Right atrium auricular region (tissue), 2 donors: Measurements from ENCODE around the gene HIPK2. TPM values are rescaled to one million over a fixed set of nuclear protein-coding genes. Genes with fewer than 3 reads are reported as not detected.

Experiments
- DNase-seq: peaks from one replicate; pipeline ENCODE4 v3.0.0-alpha.2; 2019; ENCODE audit warnings: low spot score
- H3K27ac ChIP-seq, 2 donors: fragments of 200-600 bp; sonication (generic); 1 replicate in 1 of 2; 2 replicates in 1 of 2; pipeline ENCODE4 v1.5.1; 2016 to 2019
- H3K27me3 ChIP-seq, 2 donors: fragments of 200-600 bp; sonication (generic); one replicate each; pipeline versions ENCODE4 v1.5.1 to v1.6.0; 2017 to 2019
- H3K36me3 ChIP-seq: fragments of 200-600 bp; sonication (generic); one replicate; pipeline ENCODE4 v1.5.1; 2016
- H3K4me1 ChIP-seq, 2 donors: fragments of 200-600 bp; sonication (generic); one replicate each; pipeline versions ENCODE4 v1.5.1 to v1.6.0; 2017 to 2019
- H3K4me3 ChIP-seq, 2 donors: fragments of 200-600 bp; sonication (generic); 1 replicate in 1 of 2; 2 replicates in 1 of 2; pipeline ENCODE4 v1.5.1; 2017 to 2019; ENCODE audit warnings: mild to moderate bottlenecking in 1 of 2, moderate library complexity in 1 of 2
- H3K9me3 ChIP-seq, 2 donors: fragments of 200-600 bp; sonication (generic); one replicate each; pipeline ENCODE4 v1.5.1; 2019
- total RNA-seq, 2 donors: library from RNA; depleted of rRNA; stranded (reverse); fragments of >200 nt; gene quantifications; one replicate each; pipeline ENCODE4 v1.1.0, GENCODE V29; 2016
- TF ChIP-seq, protein P1 (sequence below), 2 donors: fragments of 200-600 bp; sonication (generic); IDR thresholded peaks; one replicate each; pipeline ENCODE4 v1.5.1; 2019; ENCODE audit warnings: antibody characterized with exemption in 2 of 2

Gene HIPK2
- total RNA-seq, 2 donors from 2014 or later: 87.0 to 131 TPM

DNA sequence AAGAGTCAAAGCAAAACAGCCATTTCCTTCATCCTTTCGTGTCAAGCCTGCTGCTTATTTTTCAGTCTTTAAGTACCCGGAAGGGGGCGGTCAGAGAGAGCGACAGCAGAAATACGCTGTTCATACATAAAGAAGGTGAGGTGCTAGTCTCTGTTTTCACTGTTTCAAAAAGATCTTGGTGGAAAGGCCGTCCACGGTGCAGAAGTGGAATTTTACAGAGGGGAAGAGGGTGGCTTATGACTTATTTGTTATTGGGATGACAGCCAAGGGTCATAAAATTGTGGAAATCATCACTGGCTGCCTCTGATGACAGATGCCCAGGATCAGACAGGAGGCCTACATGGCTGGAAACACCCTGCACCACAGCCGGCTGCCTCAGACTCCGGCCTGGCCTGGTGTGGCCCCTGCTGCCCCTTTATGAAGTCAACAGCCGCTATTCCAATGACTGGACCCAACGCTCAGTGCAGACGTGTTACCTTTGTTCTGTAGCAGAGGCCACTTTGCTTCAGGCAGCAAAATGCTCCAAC, 57.0 kb downstream of the HIPK2 start:
- Histone ChIP-seq H3K4me3 (no peak overlapping the region), H3K9me3 (no peaks in the 10 kb centered on the region), H3K4me1 (peaks cover 0 to 55% of the 10 kb centered on the region in 2 donors), H3K27ac (peak overlapping the region; percentile 58 to 69), H3K27me3 (no peaks in the 10 kb centered on the region), H3K36me3 (peaks cover 10% of the 10 kb centered on the region)
- DNase-seq: no peak
- TF ChIP-seq, protein P1, sequence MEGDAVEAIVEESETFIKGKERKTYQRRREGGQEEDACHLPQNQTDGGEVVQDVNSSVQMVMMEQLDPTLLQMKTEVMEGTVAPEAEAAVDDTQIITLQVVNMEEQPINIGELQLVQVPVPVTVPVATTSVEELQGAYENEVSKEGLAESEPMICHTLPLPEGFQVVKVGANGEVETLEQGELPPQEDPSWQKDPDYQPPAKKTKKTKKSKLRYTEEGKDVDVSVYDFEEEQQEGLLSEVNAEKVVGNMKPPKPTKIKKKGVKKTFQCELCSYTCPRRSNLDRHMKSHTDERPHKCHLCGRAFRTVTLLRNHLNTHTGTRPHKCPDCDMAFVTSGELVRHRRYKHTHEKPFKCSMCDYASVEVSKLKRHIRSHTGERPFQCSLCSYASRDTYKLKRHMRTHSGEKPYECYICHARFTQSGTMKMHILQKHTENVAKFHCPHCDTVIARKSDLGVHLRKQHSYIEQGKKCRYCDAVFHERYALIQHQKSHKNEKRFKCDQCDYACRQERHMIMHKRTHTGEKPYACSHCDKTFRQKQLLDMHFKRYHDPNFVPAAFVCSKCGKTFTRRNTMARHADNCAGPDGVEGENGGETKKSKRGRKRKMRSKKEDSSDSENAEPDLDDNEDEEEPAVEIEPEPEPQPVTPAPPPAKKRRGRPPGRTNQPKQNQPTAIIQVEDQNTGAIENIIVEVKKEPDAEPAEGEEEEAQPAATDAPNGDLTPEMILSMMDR (IDR thresholded peaks at IDR 0.05): no peak

- Histone ChIP-seq H3K4me3 (no peak overlapping the region), H3K27ac (peak overlapping the region; percentile 58 to 69), H3K27me3 (no peaks in the 10 kb centered on the region), H3K36me3 (peaks cover 16% of the 10 kb centered on the region), H3K4me1 (peaks cover 0 to 50% of the 10 kb centered on the region in 2 donors), H3K9me3 (no peaks in the 10 kb centered on the region)
- DNase-seq: no peak
- TF ChIP-seq, protein P1 (IDR thresholded peaks at IDR 0.05): no peak
Observed at GRCh38 chr7:139720186-139720585, 57.6 kb downstream of the HIPK2 start.

GRCh38 chr7:139718859-139719258, 58.9 kb downstream of the HIPK2 start:
- Histone ChIP-seq H3K4me3 (no peak overlapping the region), H3K4me1 (peaks cover 0 to 55% of the 10 kb centered on the region in 2 donors), H3K27me3 (no peaks in the 10 kb centered on the region), H3K9me3 (no peaks in the 10 kb centered on the region), H3K27ac (peak overlapping the region in 1 of 2 donors; percentile 3), H3K36me3 (peaks cover 29% of the 10 kb centered on the region)
- DNase-seq: no peak
- TF ChIP-seq, protein P1 (IDR thresholded peaks at IDR 0.05): no peak

DNA sequence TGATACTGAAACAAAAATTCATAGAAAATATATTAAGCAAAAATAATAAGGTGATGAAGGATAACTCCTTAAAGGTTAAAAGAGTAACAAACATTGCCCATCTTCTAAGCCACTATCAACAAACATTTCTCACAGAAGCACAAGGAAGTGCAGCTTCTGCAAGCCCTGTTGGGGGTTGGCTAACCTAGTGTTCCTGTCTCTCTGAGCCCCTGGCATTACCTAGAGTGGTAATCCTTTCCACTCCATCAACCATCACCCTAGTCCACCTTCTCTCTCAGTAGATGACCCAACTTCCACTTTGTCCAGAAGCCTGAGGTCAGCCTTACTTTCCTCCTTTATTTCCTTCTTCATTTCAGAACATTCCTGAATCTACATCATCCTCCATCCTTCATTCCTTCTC, 59.7 kb downstream of the HIPK2 start:
- Histone ChIP-seq H3K4me3 (no peak overlapping the region), H3K9me3 (no peaks in the 10 kb centered on the region), H3K27ac (no peak overlapping the region), H3K4me1 (peaks cover 0 to 55% of the 10 kb centered on the region in 2 donors), H3K27me3 (no peaks in the 10 kb centered on the region), H3K36me3 (peaks cover 37% of the 10 kb centered on the region)
- DNase-seq: no peak
- TF ChIP-seq, protein P1 (IDR thresholded peaks at IDR 0.05): no peak

- Histone ChIP-seq H3K9me3 (no peaks in the 10 kb centered on the region), H3K4me3 (no peak overlapping the region), H3K36me3 (peaks cover 38% of the 10 kb centered on the region), H3K4me1 (peaks cover 0 to 48% of the 10 kb centered on the region in 2 donors), H3K27ac (no peak overlapping the region), H3K27me3 (no peaks in the 10 kb centered on the region)
- DNase-seq: no peak
- TF ChIP-seq, protein P1 (IDR thresholded peaks at IDR 0.05): no peak
Observed at GRCh38 chr7:139716156-139716942, 61.4 kb downstream of the HIPK2 start.
